HepG2 (cell line): ENCODE measurements around the gene UNC13D. TPM values are rescaled to one million over a fixed set of nuclear protein-coding genes. Genes with fewer than 3 reads are reported as not detected.

Experiments used
- ARID5B ChIP-seq: IDR thresholded peaks from 2 replicates; pipeline ENCODE4 v1.4.0; 2020; ENCODE audit warnings: mild to moderate bottlenecking, missing genetic modification reagents
- DR1 ChIP-seq: sonication (generic); formaldehyde crosslinking; IDR thresholded peaks from 2 replicates; pipeline ENCODE4 v1.8.0; 2021; ENCODE audit warnings: mild to moderate bottlenecking, missing genetic modification reagents, inconsistent platforms
- GATA4 ChIP-seq: sonication (generic); IDR thresholded peaks from 2 replicates; pipeline ENCODE4 v1.6.1; 2016; ENCODE audit warnings: antibody characterized with exemption, low read depth, borderline replicate concordance
- GTF3A ChIP-seq: sonication (generic); formaldehyde crosslinking; conservative IDR thresholded peaks from 2 replicates; pipeline ENCODE4 v1.4.0; 2020; ENCODE audit warnings: mild to moderate bottlenecking, missing genetic modification reagents
- KLF11 ChIP-seq: IDR thresholded peaks from 2 replicates; pipeline ENCODE4 v1.6.1; 2016; ENCODE audit warnings: missing compliant biosample characterization
- KLF15 ChIP-seq: sonication (generic); formaldehyde crosslinking; IDR thresholded peaks from 2 replicates; pipeline ENCODE4 v1.8.1; 2023; ENCODE audit warnings: borderline replicate concordance, mild to moderate bottlenecking, inconsistent platforms, missing genetic modification reagents, mixed read lengths
- MIXL1 ChIP-seq: IDR thresholded peaks from 2 replicates; pipeline ENCODE4 v1.6.1; 2016
- MLXIP ChIP-seq: sonication (generic); formaldehyde crosslinking; IDR thresholded peaks from 2 replicates; pipeline ENCODE4 v1.9.0; 2021; ENCODE audit warnings: missing genetic modification reagents, borderline replicate concordance
- MTA3 ChIP-seq: sonication (generic); formaldehyde crosslinking; IDR thresholded peaks from 2 replicates; pipeline ENCODE4 v1.4.0; 2020; ENCODE audit warnings: missing genetic modification reagents
- NR1H2 ChIP-seq: sonication (generic); formaldehyde crosslinking; IDR thresholded peaks from 2 replicates; pipeline ENCODE4 v1.8.1; 2022; ENCODE audit warnings: low read depth, missing genetic modification reagents, borderline replicate concordance
- SETDB1 ChIP-seq: sonication (generic); formaldehyde crosslinking; IDR thresholded peaks from 2 replicates; pipeline ENCODE4 v1.5.1; 2020; ENCODE audit warnings: missing genetic modification reagents, mild to moderate bottlenecking, borderline replicate concordance
- SP140L ChIP-seq: sonication (generic); formaldehyde crosslinking; IDR thresholded peaks from 2 replicates; pipeline ENCODE4 v1.4.0; 2020; ENCODE audit warnings: missing genetic modification reagents, borderline replicate concordance
- USF2 ChIP-seq, 2 experiments: sonication (generic) in 1 of 2; formaldehyde crosslinking in 1 of 2; IDR thresholded peaks; 2 replicates each; pipeline versions ENCODE4 v1.5.1 to v1.6.1; 2011 to 2020; ENCODE audit warnings: borderline replicate concordance in 1 of 2, low read depth in 1 of 2, low read length in 1 of 2, mild to moderate bottlenecking in 1 of 2, missing genetic modification reagents in 1 of 2, moderate library complexity in 1 of 2
- ZBTB1 ChIP-seq: sonication (generic); formaldehyde crosslinking; IDR thresholded peaks from 2 replicates; pipeline ENCODE4 v1.4.0; 2020; ENCODE audit warnings: missing genetic modification reagents, borderline replicate concordance
- ZNF18 ChIP-seq: sonication (generic); formaldehyde crosslinking; IDR thresholded peaks from 2 replicates; pipeline ENCODE4 v1.8.0; 2022; ENCODE audit warnings: mild to moderate bottlenecking, missing genetic modification reagents; ENCODE audit not compliant: insufficient replicate concordance
- ZNF567 ChIP-seq: sonication (generic); formaldehyde crosslinking; IDR thresholded peaks from 2 replicates; pipeline ENCODE4 v1.8.1; 2023; ENCODE audit warnings: mild to moderate bottlenecking, missing genetic modification reagents, borderline replicate concordance
- ZNF672 ChIP-seq: sonication (generic); formaldehyde crosslinking; IDR thresholded peaks from 2 replicates; pipeline ENCODE4 v1.8.1; 2022; ENCODE audit warnings: missing genetic modification reagents
- ZNF788 ChIP-seq: sonication (generic); formaldehyde crosslinking; IDR thresholded peaks from 2 replicates; pipeline ENCODE4 v1.5.0; 2020; ENCODE audit warnings: mild to moderate bottlenecking, missing genetic modification reagents, borderline replicate concordance
- ZSCAN20 ChIP-seq: sonication (generic); formaldehyde crosslinking; IDR thresholded peaks from 2 replicates; pipeline ENCODE4 v1.4.0; 2020; ENCODE audit warnings: missing genetic modification reagents, mild to moderate bottlenecking, borderline replicate concordance
- polyA plus RNA-seq, 8 experiments: library from polyadenylated mRNA; depleted of rRNA in 3 of 8; stranded (reverse) in 7 of 8; unstranded in 1 of 8; fragments of >200 nt; fragmentation: Illumina TruSeq in 4 of 8; extraction: Trizol in 4 of 8; gene quantifications; 2 replicates each; pipeline versions ENCODE4 v1.2.1 to v1.2.3, GENCODE V29; 2011 to 2016; ENCODE audit warnings: low read depth in 4 of 8, missing spikeins in 1 of 8, mixed read lengths in 1 of 8; ENCODE audit not compliant: insufficient read depth in 1 of 8
- total RNA-seq, 5 experiments: library from RNA; depleted of rRNA; stranded (reverse); fragments of >200 nt; fragmentation: Illumina TruSeq; extraction: Trizol; gene quantifications; 2 replicates each; pipeline ENCODE4 v1.2.3, GENCODE V29; 2016; ENCODE audit warnings: low read depth in 1 of 5

Gene UNC13D
- total and polyA plus RNA-seq, 2 of the 13 experiments (the other 11 are each of a cell fraction or from before 2014, with no cell fraction given): 29.7 to 42.7 TPM

GRCh38 chr17:75877752-75878173, 33.6 kb upstream of the UNC13D start (continued):
- TF ChIP-seq ZNF18 (CRISPR knock-in tag): peak; percentile 88
- TF ChIP-seq GATA4: no peak
- TF ChIP-seq ZNF788 (CRISPR knock-in tag): no peak
- peak; percentile 71; the same call in 1 of the 2 replicates for TF ChIP-seq KLF15 (CRISPR knock-in tag)
- TF ChIP-seq MTA3: no peak
- TF ChIP-seq NR1H2: no peak; the same call in 1 of the 2 replicates
- no peak for TF ChIP-seq ARID5B (CRISPR knock-in tag)
- no peak for TF ChIP-seq ZNF672 (CRISPR knock-in tag)
- TF ChIP-seq ZSCAN20: peak; percentile 25; the same call in 1 of the 2 replicates
- TF ChIP-seq USF2 (IDR thresholded peaks at IDR 0.05; ENCODE audit: low read depth, low read length): no peak
- no peak for TF ChIP-seq USF2 (CRISPR knock-in tag; IDR thresholded peaks at IDR 0.05; ENCODE audit: borderline replicate concordance)
- TF ChIP-seq ZNF567 (CRISPR knock-in tag): 0 out of 2 replicates have a peak, but pooled peaks have one; percentile 11
- no peak for TF ChIP-seq SP140L (CRISPR knock-in tag)
- TF ChIP-seq GTF3A (CRISPR knock-in tag): peak; percentile 66; the same call in 1 of the 2 replicates
- TF ChIP-seq MIXL1 (CRISPR knock-in tag): no peak
- TF ChIP-seq MLXIP (CRISPR knock-in tag): 0 out of 2 replicates have a peak, but pooled peaks have one; percentile 35
- no peak for TF ChIP-seq ZBTB1 (CRISPR knock-in tag)
- TF ChIP-seq KLF11 (CRISPR knock-in tag): no peak
- no peak for TF ChIP-seq SETDB1 (CRISPR knock-in tag)
- TF ChIP-seq DR1 (CRISPR knock-in tag): 0 out of 2 replicates have a peak, but pooled peaks have one; percentile 62
